GM19239 (cell line): ENCODE measurements around the gene PLXNA4.
"Not testable (repeated sequence)": the region's sequence is repeated elsewhere in the genome, so short reads cannot be mapped to it uniquely, and the experiment has no call there.

Experiments used
- DNase-seq: peaks from one replicate; pipeline ENCODE4 v3.0.0; 2011; ENCODE audit warnings: low spot score; ENCODE audit not compliant: insufficient read length
- FAIRE-seq: peaks from 2 replicates; lab custom pipeline; 2011; peaks lifted over from hg19 to GRCh38; lab: Jason Lieb, UNC

Gene PLXNA4

DNA sequence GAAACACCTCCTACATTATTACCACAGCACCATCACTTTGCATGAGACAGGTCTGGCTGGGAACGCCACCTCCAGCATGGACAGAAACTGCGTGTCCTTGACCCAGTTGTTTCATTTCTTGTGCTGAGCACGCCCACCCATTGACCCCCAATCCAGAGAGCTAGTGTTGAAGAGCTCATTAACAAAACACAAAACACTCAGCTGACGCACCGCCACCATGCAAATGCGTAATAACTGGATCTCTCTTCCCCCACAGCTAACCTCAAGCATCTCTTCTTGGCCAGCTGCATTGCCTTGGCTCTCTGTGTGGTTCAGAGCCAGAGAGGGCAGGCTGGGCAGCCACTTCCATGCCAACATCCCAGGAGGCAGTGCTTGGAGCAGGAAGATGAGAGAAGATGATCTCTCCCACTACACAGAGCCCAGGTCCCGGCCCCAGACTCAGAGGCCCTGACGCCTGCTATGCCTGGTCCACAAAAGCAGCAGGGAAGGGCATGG lies 173.5 kb downstream of the PLXNA4 start:
- DNase-seq (no peak), FAIRE-seq (no peak)

DNA sequence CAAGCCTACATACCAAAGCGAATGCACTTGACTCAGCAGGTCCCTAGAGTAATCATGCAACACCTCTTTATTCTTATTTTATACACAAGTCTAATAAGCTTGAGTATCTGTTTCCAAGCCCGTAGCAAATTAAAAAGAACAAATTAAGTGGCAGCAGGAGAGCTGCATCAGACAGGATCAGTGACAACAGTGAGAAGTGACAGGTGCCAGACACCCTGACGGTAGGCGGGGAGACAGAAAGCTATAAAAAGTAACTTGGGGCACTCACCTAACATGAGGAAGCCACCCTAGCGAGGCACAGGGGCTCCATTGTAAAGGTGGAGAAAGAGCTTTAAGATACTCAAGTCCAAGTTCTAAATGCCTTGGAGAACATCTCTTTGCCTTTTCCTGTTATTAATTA lies 174.2 kb downstream of the PLXNA4 start:
- DNase-seq (no peak), FAIRE-seq (no peak)

DNA sequence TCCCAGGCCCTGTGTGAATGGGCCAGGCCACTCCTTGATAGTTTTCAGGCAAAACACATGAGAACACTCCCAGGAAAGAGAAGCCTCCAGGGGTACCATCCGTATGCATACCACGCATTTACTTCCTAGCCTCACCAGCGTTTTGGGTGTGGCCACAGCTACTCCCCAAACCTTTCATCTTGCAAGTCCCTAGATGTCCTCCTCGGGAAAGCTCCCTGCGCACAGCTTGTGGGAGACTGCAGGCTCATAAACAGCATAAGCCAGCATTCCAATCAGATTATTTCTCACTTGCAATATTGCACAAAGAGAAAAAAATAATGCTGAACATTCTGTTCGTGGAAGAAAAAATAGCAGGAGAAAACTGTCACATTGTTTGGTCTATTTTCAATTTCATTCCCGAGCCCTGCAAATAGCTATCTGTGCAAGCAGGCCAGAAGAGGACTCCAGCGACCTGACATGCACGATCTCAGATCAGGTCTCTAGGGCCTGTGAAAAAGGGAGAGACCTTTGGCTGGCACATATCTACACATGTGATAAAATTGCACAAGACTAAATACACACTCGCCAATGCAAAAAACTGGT lies 175.6 kb downstream of the PLXNA4 start:
- DNase-seq (no peak), FAIRE-seq (no peak)

DNA sequence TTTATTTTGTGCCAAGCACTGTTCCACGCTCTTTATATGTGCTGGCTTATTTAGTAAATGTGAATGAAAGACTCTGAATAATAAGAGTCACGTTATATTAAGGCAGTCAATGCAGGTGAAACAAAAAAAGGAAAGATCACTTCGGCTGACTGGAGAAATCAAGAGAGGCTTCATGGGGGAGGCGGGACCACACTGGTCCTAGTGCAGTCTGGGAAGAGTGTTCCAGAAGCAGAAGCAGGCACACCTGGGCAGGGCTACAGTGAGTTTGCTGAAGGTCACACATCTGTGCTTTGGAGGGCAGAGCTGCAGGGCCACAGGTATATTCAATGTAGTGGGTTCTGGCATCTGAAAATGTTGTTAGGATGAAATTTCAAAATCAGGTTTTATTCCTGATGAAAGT lies 176.9 kb downstream of the PLXNA4 start:
- DNase-seq = no peak
- FAIRE-seq = no peak

DNA sequence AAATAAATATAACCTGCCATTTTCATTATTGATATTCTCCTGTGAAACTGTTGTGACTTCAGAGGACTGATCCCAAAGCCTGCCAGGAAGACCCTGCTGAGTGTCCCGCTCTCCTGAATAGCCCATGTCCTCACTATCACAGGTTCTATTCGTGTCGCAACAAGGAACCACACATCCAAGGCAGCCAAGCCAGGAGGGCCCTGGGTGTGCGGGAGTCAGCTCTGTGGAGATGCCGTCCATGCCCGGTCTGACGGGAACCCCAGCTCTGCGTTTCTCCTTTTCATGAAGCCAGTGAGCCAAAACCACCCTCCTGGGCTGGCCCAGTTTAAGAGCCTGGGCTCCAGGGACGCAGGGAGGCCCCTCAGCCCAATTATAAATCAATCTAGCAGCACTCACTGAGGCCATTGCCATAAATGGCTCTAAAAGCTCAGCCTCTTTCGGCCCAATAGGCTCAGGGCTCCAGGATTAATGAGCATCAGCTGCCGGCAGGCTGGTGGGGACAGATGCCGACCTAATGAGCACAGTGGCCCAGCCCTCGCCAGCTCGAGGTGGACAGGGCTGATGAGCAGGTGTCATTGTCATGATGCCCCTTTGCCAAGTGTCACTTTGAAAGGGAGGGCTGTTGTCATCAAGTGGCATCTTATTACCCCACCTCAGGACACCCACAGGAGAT lies 177.9 kb downstream of the PLXNA4 start:
- no peak for FAIRE-seq

GRCh38 chr7:132397070-132397469 lies 179.2 kb downstream of the PLXNA4 start:
- DNase-seq = no peak
- no peak for FAIRE-seq

More for the DNA sequence above, 177.9 kb downstream of the PLXNA4 start:
- no peak for DNase-seq

DNA sequence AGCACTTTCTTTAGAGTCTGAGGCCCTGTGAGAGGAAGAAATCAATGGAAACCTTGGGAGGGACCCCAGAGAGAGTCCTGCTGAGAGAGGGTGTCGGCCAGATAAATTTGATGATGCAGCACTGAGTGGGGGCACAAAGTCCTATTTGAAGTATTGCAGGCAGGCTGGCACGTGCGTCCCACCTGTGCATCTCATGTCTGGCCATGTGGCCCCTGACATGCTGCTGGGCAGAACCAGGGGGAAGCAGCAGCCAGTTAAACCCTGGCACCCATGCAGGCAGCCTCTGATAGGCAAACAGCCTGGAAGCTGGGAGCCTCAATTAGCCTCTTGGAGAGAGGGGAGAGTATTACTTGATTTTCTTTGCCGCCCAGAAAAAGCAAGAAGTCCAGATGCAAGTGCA lies 180.9 kb downstream of the PLXNA4 start:
- no peak for FAIRE-seq
- no peak for DNase-seq

- no peak for FAIRE-seq
- no peak for DNase-seq
Measured at GRCh38 chr7:132394283-132395198, 181.7 kb downstream of the PLXNA4 start.

GRCh38 chr7:132393789-132394261 lies 182.4 kb downstream of the PLXNA4 start:
- FAIRE-seq (no peak), DNase-seq (no peak)

- DNase-seq (no peak), FAIRE-seq (no peak)
Measured at GRCh38 chr7:132392713-132393112, 183.6 kb downstream of the PLXNA4 start.

DNA sequence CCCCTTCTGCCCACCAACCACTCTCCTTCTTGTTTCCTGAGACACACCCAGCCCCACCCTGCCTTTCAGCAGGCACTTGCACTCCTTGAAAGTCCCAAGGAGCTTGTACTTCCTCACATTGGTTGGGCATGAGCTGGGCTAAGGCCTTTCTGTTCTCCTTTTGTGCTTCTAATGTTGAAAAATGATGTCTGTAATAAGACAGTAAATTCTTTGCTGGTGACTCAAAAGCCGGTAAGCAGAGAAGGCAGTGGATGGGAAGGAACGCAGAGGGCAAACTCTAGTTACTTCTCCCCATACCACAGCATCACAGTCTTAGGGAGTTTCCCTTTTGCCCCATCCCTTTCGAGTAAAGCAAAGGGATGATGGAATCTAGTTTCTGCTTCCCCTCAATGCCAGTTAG lies 185.6 kb downstream of the PLXNA4 start:
- DNase-seq (no peak), FAIRE-seq (no peak)

DNA sequence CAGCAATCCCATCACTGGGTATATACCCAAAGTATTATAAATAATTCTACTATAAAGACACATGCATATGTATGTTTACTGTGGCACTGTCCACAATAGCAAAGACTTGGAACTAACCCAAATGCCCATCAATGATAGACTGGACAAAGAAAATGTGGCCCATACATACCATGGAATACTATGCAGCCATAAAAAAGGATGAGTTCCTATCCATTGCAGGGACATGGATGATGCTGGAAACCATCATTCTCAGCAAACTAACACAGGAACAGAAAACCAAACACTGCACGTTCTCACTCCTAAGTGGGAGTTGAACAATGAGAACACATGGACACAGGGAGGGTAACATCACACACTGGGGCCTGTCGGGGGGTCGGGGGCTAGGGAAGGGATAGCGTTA lies 186.2 kb downstream of the PLXNA4 start:
- not testable (repeated sequence) for FAIRE-seq

DNA sequence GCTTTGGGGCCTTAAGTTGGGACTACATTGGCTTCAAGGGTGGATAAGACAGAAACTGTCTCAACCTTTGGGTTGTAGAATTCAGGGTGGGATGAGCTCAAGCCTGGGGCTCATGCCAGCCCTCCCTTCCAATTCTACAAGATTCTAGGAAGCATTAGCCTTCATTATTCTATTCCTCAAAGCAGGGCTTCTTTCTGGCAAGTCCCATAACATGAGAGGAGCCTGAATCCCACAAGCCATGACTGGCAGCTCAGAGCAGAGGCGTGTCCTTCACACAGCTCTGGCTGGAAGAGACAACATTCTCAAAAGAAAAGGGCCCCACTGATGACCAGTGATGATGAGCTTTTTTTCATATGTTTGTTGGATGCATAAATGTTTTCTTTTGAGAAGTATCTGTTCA lies 187.6 kb downstream of the PLXNA4 start:
- DNase-seq (no peak), FAIRE-seq (no peak)

More for the DNA sequence above, 186.2 kb downstream of the PLXNA4 start:
- not testable (repeated sequence) for DNase-seq

DNA sequence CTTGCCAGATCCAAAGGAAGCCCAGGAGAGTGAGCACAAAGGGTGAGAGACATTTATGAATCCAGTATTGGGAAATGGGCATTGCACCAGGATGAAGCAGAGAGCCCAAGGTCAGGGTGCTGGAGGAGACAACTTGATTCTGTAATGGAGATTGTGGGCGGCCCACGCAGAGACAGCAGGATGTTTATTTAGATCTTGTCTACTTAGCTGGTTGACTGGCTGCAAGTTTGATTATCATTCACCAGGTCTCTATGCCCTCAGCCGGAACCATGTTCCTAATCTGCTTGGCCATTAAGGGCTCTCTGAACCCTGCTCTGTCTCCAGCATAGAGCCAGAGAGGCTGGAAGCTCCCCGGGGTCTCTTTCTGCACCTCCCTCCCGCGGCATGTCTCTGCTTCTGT lies 188.7 kb downstream of the PLXNA4 start:
- no peak for FAIRE-seq
- DNase-seq = no peak

GRCh38 chr7:132386201-132386681 lies 190.0 kb downstream of the PLXNA4 start:
- FAIRE-seq (no peak), DNase-seq (no peak)

GRCh38 chr7:132383962-132384361 lies 192.3 kb downstream of the PLXNA4 start:
- FAIRE-seq (no peak), DNase-seq (no peak)

- FAIRE-seq (no peak), DNase-seq (no peak)
Measured at GRCh38 chr7:132381742-132382472, 194.4 kb downstream of the PLXNA4 start.

DNA sequence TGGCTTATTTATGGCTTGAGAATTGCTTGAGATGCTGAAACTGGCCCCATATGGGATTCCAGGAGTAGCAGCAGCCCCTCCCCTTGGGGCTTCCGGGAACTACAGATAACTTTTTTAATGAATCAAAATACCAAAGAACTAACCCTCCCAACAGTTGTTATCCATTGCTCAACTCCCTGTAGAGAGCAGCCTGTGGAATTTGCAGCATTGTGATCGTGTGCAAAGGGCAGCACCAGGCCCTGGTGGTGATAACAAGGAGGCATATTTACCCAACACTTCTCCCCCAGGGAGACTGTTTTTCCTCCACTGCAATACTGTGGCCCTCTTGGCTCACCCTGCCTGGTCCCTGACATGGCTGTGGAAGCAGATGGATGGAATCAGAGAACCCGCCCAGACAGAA lies 196.2 kb downstream of the PLXNA4 start:
- no peak for DNase-seq
- no peak for FAIRE-seq

DNA sequence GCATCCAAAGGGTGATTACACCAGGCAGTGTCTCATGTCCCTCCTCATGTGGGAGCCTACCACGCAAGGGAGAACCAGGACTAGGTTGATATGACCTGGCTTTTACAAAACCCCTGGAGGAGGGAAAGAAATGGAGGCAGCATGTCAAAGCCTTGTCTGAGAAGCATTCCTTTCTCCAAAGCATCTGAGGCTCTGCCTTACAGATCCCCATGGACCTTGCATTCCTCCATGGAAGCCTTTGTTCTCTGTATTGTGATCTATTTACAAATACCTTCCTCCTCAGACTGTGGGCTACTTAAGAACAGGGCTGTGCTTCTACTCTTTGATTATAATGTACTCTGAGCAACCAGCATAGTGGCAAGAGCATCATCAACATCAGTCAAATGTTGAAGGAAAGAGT lies 197.0 kb downstream of the PLXNA4 start:
- FAIRE-seq (no peak), DNase-seq (no peak)
